ENCODE measurements around the gene PLPPR1. TPM values are rescaled to one million over a fixed set of nuclear protein-coding genes. Genes with fewer than 3 reads are reported as not detected.

The PLPPR1 gene
- total and polyA plus RNA-seq, 2 donors (not counting 3 experiments of a cell fraction or from before 2014, with no cell fraction given) = 0.18 to 0.50 TPM

- Histone ChIP-seq H3K4me2 (ENCODE audit: insufficient read depth, low read length) (no peak overlapping the region), H3K9ac (replicated peaks; ENCODE audit: extremely low read depth, insufficient read depth, low read length) (no peak overlapping the region), H3K36me3 (ENCODE audit: control insufficient read depth in 2 of 2, extremely low read depth in 1 of 2, insufficient read depth in 2 of 2, low read length in 2 of 2) (no peaks in the 10 kb centered on the region), H3K4me1 (ENCODE audit: control insufficient read depth, extremely low read depth, insufficient read depth, low read length) (no peaks in the 10 kb centered on the region), H3K27me3 (ENCODE audit: control insufficient read depth in 2 of 2, insufficient read depth in 2 of 2, low read length in 2 of 2) (no peaks in the 10 kb centered on the region), H2AFZ (ENCODE audit: low read depth, low read length) (no peak overlapping the region), H3K9me1 (replicated peaks; ENCODE audit: control insufficient read depth, extremely low read depth, insufficient read depth, low read length) (no peaks in the 10 kb centered on the region), H4K20me1 (replicated peaks; ENCODE audit: control insufficient read depth, extremely low read depth, insufficient read depth, low read length) (no peaks in the 10 kb centered on the region), H3K4me3 (replicated peaks in 1 of 3; ENCODE audit: insufficient read depth in 1 of 3, low read depth in 1 of 3, low read length in 3 of 3) (no peak overlapping the region), H3K27ac (ENCODE audit: insufficient read depth, low read depth, low read length) (no peak overlapping the region), H3K79me2 (ENCODE audit: control insufficient read depth, insufficient read depth, low read length) (no peaks in the 10 kb centered on the region), H3K9me3 (replicated peaks; ENCODE audit: control insufficient read depth, insufficient read depth, low read length) (no peaks in the 10 kb centered on the region)
- TF ChIP-seq POLR2A (IDR thresholded peaks at IDR 0.05; ENCODE audit: low read depth, low read length) (no peak), MYC (IDR thresholded peaks at IDR 0.05; ENCODE audit: low read depth, low read length) (no peak), FOS (IDR thresholded peaks at IDR 0.05; ENCODE audit: borderline replicate concordance, insufficient read depth, low read length) (no peak), GATA2 (IDR thresholded peaks at IDR 0.05; ENCODE audit: insufficient read depth, insufficient read length, low read depth, low read length) (no peak), POLR2AphosphoS5 (IDR thresholded peaks at IDR 0.05; ENCODE audit: insufficient read depth, low read depth, low read length) (no peak), CTCF (IDR thresholded peaks at IDR 0.05; ENCODE audit: extremely low read depth in 1 of 2, insufficient read depth in 1 of 2, low read depth in 1 of 2, low read length in 2 of 2) (no peak), JUN (IDR thresholded peaks at IDR 0.05; ENCODE audit: borderline replicate concordance, insufficient read depth, insufficient read length, low read depth) (no peak), EZH2 (IDR thresholded peaks at IDR 0.05; ENCODE audit: borderline replicate concordance, low read depth, low read length, severe bottlenecking) (no peak)
- TF ChIP-seq, protein P1, sequence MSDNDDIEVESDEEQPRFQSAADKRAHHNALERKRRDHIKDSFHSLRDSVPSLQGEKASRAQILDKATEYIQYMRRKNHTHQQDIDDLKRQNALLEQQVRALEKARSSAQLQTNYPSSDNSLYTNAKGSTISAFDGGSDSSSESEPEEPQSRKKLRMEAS (IDR thresholded peaks at IDR 0.05; ENCODE audit: insufficient read depth, insufficient read length) = no peak
- dilution Hi-C loops (cut with MboI; ENCODE audit: extremely low pct_ligation_motif_present, low sequenced_read_pairs) (no loop called here), intact Hi-C loops (cut with micrococcal nuclease) (no loop called here)
- DNase-seq (ENCODE audit: low read depth, low spot score) = no peak
- ChIA-PET CTCF (no interaction called here), POLR2A (no interaction called here)
- FAIRE-seq = no peak
- BruUV-seq (replicated peaks) = no TSS peak
Measured at GRCh38 chr9:101350285-101350684, 321.8 kb downstream of the PLPPR1 start.
